Mesenchymal stem cell (in vitro differentiated cells and primary cell): ENCODE results near the gene ZNF586.
"Not testable (repeated sequence)": the region's sequence is repeated elsewhere in the genome, so short reads cannot be mapped to it uniquely, and the experiment has no call there.

ENCODE experiments used
- DNase-seq: peaks from one replicate; pipeline ENCODE4 v3.0.0-alpha.2; 2013
- H2AFZ ChIP-seq: one replicate; pipeline ENCODE4 v1.6.1; 2013; ENCODE audit warnings: low read depth, mild to moderate bottlenecking, control low read depth, inconsistent platforms, low read length, moderate library complexity
- H2AK5ac ChIP-seq: 2 replicates; pipeline ENCODE4 v1.6.1; 2013; ENCODE audit warnings: low read length, moderate library complexity, mild to moderate bottlenecking, inconsistent platforms; ENCODE audit not compliant: severe bottlenecking
- H2BK120ac ChIP-seq: one replicate; pipeline ENCODE4 v1.6.1; 2013; ENCODE audit warnings: low read depth, mild to moderate bottlenecking, inconsistent platforms, low read length, moderate library complexity
- H2BK12ac ChIP-seq, 2 experiments: one replicate each; pipeline ENCODE4 v1.6.1; 2013; ENCODE audit warnings: inconsistent platforms in 2 of 2, low read length in 2 of 2, mild to moderate bottlenecking in 2 of 2, moderate library complexity in 2 of 2, control low read depth in 1 of 2
- H2BK15ac ChIP-seq: one replicate; pipeline ENCODE4 v1.6.1; 2013; ENCODE audit warnings: mild to moderate bottlenecking, low read depth, inconsistent platforms; ENCODE audit not compliant: poor library complexity, severe bottlenecking
- H2BK5ac ChIP-seq: 2 replicates; pipeline ENCODE4 v1.6.1; 2013; ENCODE audit warnings: low read depth, mild to moderate bottlenecking, low read length, control low read depth, inconsistent platforms; ENCODE audit not compliant: poor library complexity, severe bottlenecking
- H3K14ac ChIP-seq, 2 experiments: one replicate each; pipeline ENCODE4 v1.6.1; 2013; ENCODE audit warnings: inconsistent platforms in 2 of 2, low read length in 2 of 2, control low read depth in 1 of 2, mild to moderate bottlenecking in 1 of 2, moderate library complexity in 1 of 2
- H3K18ac ChIP-seq, 2 experiments: one replicate each; pipeline ENCODE4 v1.6.1; 2013; ENCODE audit warnings: inconsistent platforms in 2 of 2, low read length in 2 of 2, control low read depth in 1 of 2, low read depth in 1 of 2, mild to moderate bottlenecking in 1 of 2
- H3K23ac ChIP-seq, 2 experiments: one replicate each; pipeline ENCODE4 v1.6.1; 2013; ENCODE audit warnings: inconsistent platforms in 2 of 2, low read length in 2 of 2, mild to moderate bottlenecking in 2 of 2, moderate library complexity in 2 of 2, control low read depth in 1 of 2
- H3K27ac ChIP-seq: 2 replicates; pipeline ENCODE4 v1.5.1; 2013; ENCODE audit warnings: mild to moderate bottlenecking, moderate library complexity, low read length, control low read depth, inconsistent platforms; ENCODE audit not compliant: poor library complexity, severe bottlenecking
- H3K27me3 ChIP-seq, 2 experiments: 2 replicates each; pipeline versions ENCODE4 v1.6.1 to v1.7.0; 2013; ENCODE audit warnings: low read length in 2 of 2, mild to moderate bottlenecking in 2 of 2, moderate library complexity in 2 of 2, control low read depth in 1 of 2, inconsistent platforms in 1 of 2; ENCODE audit not compliant: control insufficient read depth in 1 of 2, insufficient read depth in 1 of 2
- H3K36me3 ChIP-seq, 2 experiments: 2 replicates each; pipeline versions ENCODE4 v1.6.1 to v1.7.0; 2013; ENCODE audit warnings: low read length in 2 of 2, control low read depth in 1 of 2, inconsistent platforms in 1 of 2, low read depth in 1 of 2, mild to moderate bottlenecking in 1 of 2; ENCODE audit not compliant: insufficient read depth in 2 of 2, control insufficient read depth in 1 of 2
- H3K4ac ChIP-seq, 2 experiments: one replicate each; pipeline ENCODE4 v1.6.1; 2013; ENCODE audit warnings: inconsistent platforms in 2 of 2, low read length in 2 of 2, mild to moderate bottlenecking in 2 of 2, moderate library complexity in 2 of 2, control low read depth in 1 of 2, low read depth in 1 of 2
- H3K4me1 ChIP-seq: 2 replicates; pipeline ENCODE4 v1.6.1; 2013; ENCODE audit warnings: low read depth, low read length, control low read depth; ENCODE audit not compliant: control insufficient read depth, insufficient read depth
- H3K4me2 ChIP-seq: 2 replicates; pipeline ENCODE4 v1.6.1; 2013; ENCODE audit warnings: low read length, mild to moderate bottlenecking, inconsistent platforms; ENCODE audit not compliant: poor library complexity, severe bottlenecking
- H3K4me3 ChIP-seq, 2 experiments: 2 replicates each; pipeline versions ENCODE4 v1.5.1 to v1.7.0; 2013; ENCODE audit warnings: low read length in 2 of 2, mild to moderate bottlenecking in 2 of 2, control low read depth in 1 of 2, low read depth in 1 of 2; ENCODE audit not compliant: insufficient read depth in 1 of 2
- H3K79me1 ChIP-seq: replicated peaks from 2 replicates; pipeline ENCODE4 v1.6.1; 2013; ENCODE audit warnings: mild to moderate bottlenecking, control low read depth, low read length, inconsistent platforms; ENCODE audit not compliant: poor library complexity, severe bottlenecking
- H3K9ac ChIP-seq: 2 replicates; pipeline ENCODE4 v1.7.0; 2013; ENCODE audit warnings: mild to moderate bottlenecking, low read length, moderate library complexity
- H3K9me3 ChIP-seq: 2 replicates; pipeline ENCODE4 v1.7.0; 2013; ENCODE audit warnings: mild to moderate bottlenecking, low read length; ENCODE audit not compliant: control insufficient read depth
- H4K8ac ChIP-seq: one replicate; pipeline ENCODE4 v1.6.1; 2013; ENCODE audit warnings: inconsistent platforms, mild to moderate bottlenecking, low read length, moderate library complexity
- H4K91ac ChIP-seq: one replicate; pipeline ENCODE4 v1.6.1; 2013; ENCODE audit warnings: mild to moderate bottlenecking, low read length, inconsistent platforms
- WGBS: methylation state at CpG from one replicate; pipeline ENCODE4 v1.1.7; 2013; ENCODE audit warnings: mixed read lengths; 5-methylcytosine and 5-hydroxymethylcytosine counted together

ZNF586 gene

GRCh38 chr19:57812226-57812625 lies 42.8 kb downstream of the ZNF586 start:
- H3K4me2 ChIP-seq = no peak overlapping the region
- no peak overlapping the region for H3K4me3 ChIP-seq

GRCh38 chr19:57812975-57813820 lies 43.7 kb downstream of the ZNF586 start:
- H2BK5ac ChIP-seq, H3K14ac ChIP-seq, H2AK5ac ChIP-seq, H3K9me3 ChIP-seq, H2BK120ac ChIP-seq, H3K9ac ChIP-seq, H3K18ac ChIP-seq, DNase-seq, H3K4me1 ChIP-seq, H2BK15ac ChIP-seq, H3K4me3 ChIP-seq, H3K23ac ChIP-seq, H3K27me3 ChIP-seq, H4K91ac ChIP-seq, H3K4ac ChIP-seq, H3K27ac ChIP-seq, H2AFZ ChIP-seq, H2BK12ac ChIP-seq, H4K8ac ChIP-seq, H3K4me2 ChIP-seq: not testable (repeated sequence)
- 93% methylated on average over 10 of the region's 13 CpGs for WGBS
- Histone ChIP-seq H3K79me1 (peaks cover 27% of the 10 kb centered on the region), H3K36me3 (peaks cover 14 to 25% of the 10 kb centered on the region in 2 experiments)

More at GRCh38 chr19:57812226-57812625, 42.8 kb downstream of the ZNF586 start:
- WGBS = 98% methylated on average over 3 of the region's 3 CpGs
- Histone ChIP-seq H3K4me1 (peaks cover 10% of the 10 kb centered on the region), H3K9me3 (no peaks in the 10 kb centered on the region), H3K27ac (no peak overlapping the region), H2AK5ac (no peak overlapping the region), H3K18ac (no peak overlapping the region), H4K8ac (no peak overlapping the region), H2BK12ac (no peak overlapping the region), H2BK15ac (no peak overlapping the region), H2AFZ (no peak overlapping the region), H3K79me1 (peaks cover 31% of the 10 kb centered on the region), H3K27me3 (no peaks in the 10 kb centered on the region), H3K4ac (no peak overlapping the region), H2BK5ac (no peak overlapping the region), H4K91ac (no peak overlapping the region), H3K36me3 (peaks cover 18 to 33% of the 10 kb centered on the region in 2 experiments), H3K9ac (no peak overlapping the region), H2BK120ac (no peak overlapping the region), H3K14ac (no peak overlapping the region), H3K23ac (no peak overlapping the region)
- peak; percentile 18 for DNase-seq

- no peak overlapping the region for H2AK5ac ChIP-seq
- peaks cover 26% of the 10 kb centered on the region for H3K79me1 ChIP-seq
- peak overlapping the region in 1 of 2 experiments; percentile 69 for H3K18ac ChIP-seq
- peak overlapping the region; percentile 2 for H4K91ac ChIP-seq
- H3K27me3 ChIP-seq = no peaks in the 10 kb centered on the region
- peaks cover 10% of the 10 kb centered on the region for H3K4me1 ChIP-seq
- no peak overlapping the region for H2BK5ac ChIP-seq
- peak; percentile 6 for DNase-seq
- H3K27ac ChIP-seq = no peak overlapping the region
- H2AFZ ChIP-seq = peak overlapping the region; percentile 16
- H3K36me3 ChIP-seq = peaks cover 14 to 21% of the 10 kb centered on the region in 2 experiments
- H2BK15ac ChIP-seq = no peak overlapping the region
- H2BK120ac ChIP-seq = no peak overlapping the region
- peak overlapping the region; percentile 71 to 99 for H3K4me3 ChIP-seq
- no peak overlapping the region for H3K4ac ChIP-seq
- no peak overlapping the region for H3K14ac ChIP-seq
- H3K4me2 ChIP-seq = peak overlapping the region; percentile 72
- H3K9me3 ChIP-seq = no peaks in the 10 kb centered on the region
- H3K9ac ChIP-seq = peak overlapping the region; percentile 95
- H3K23ac ChIP-seq = peak overlapping the region in 1 of 2 experiments; percentile 9
- H2BK12ac ChIP-seq = peak overlapping the region in 1 of 2 experiments; percentile 25
- H4K8ac ChIP-seq = peak overlapping the region; percentile 78
- 15% methylated on average over 11 of the region's 13 CpGs for WGBS
These were observed 44.5 kb downstream of the ZNF586 start for GRCh38 chr19:57813919-57814504.
